GM23338 (cell line): ENCODE results near the gene MAP3K9. TPM values are rescaled to one million over a fixed set of nuclear protein-coding genes. Genes with fewer than 3 reads are reported as not detected.

Source experiments
- ATAC-seq: fragments of 200-7000 bp; cut with Tn5 transposase; 3 replicates; pipeline ENCODE4 v1.9.1; 2020
- DNase-seq: peaks from one replicate; pipeline ENCODE4 v3.0.0-alpha.2; 2015; ENCODE audit warnings: low spot score
- H2AFZ ChIP-seq: fragments of 200-600 bp; sonication (generic); 2 replicates; pipeline ENCODE4 v1.8.0; 2016; ENCODE audit warnings: antibody characterized with exemption, mild to moderate bottlenecking, moderate library complexity
- H3F3A ChIP-seq: fragments of 200-600 bp; sonication (generic); replicated peaks from 2 replicates; pipeline ENCODE4 v1.8.0; 2017; ENCODE audit warnings: antibody characterized with exemption, mixed run types, low read depth
- H3K27ac ChIP-seq: fragments of 200-600 bp; sonication (generic); 2 replicates; pipeline ENCODE4 v1.6.1; 2016; ENCODE audit warnings: low read depth
- H3K27me3 ChIP-seq: fragments of 200-600 bp; sonication (generic); 2 replicates; pipeline ENCODE4 v1.8.0; 2016; ENCODE audit warnings: mild to moderate bottlenecking, mixed run types, moderate library complexity; ENCODE audit not compliant: insufficient read depth
- H3K36me3 ChIP-seq: fragments of 200-600 bp; sonication (generic); 2 replicates; pipeline ENCODE4 v1.8.0; 2016; ENCODE audit warnings: mild to moderate bottlenecking; ENCODE audit not compliant: insufficient read depth
- H3K4me1 ChIP-seq: fragments of 200-600 bp; sonication (generic); 2 replicates; pipeline ENCODE4 v1.8.0; 2016; ENCODE audit warnings: mild to moderate bottlenecking, moderate library complexity; ENCODE audit not compliant: insufficient read depth
- H3K4me2 ChIP-seq: fragments of 200-600 bp; sonication (generic); 2 replicates; pipeline ENCODE4 v1.7.1; 2017; ENCODE audit warnings: mixed run types
- H3K4me3 ChIP-seq: fragments of 200-600 bp; sonication (generic); 2 replicates; pipeline ENCODE4 v1.6.1; 2016; ENCODE audit warnings: mixed run types
- H3K79me2 ChIP-seq: fragments of 200-600 bp; sonication (generic); replicated peaks from 2 replicates; pipeline ENCODE4 v1.8.0; 2017; ENCODE audit warnings: mild to moderate bottlenecking; ENCODE audit not compliant: insufficient read depth
- H3K9me2 ChIP-seq: fragments of 200-600 bp; sonication (generic); 2 replicates; pipeline ENCODE4 v1.8.0; 2017; ENCODE audit not compliant: insufficient read depth
- H4K20me1 ChIP-seq: fragments of 200-600 bp; sonication (generic); replicated peaks from 2 replicates; pipeline ENCODE4 v1.8.0; 2017; ENCODE audit warnings: mild to moderate bottlenecking; ENCODE audit not compliant: insufficient read depth
- H3K27ac Mint-ChIP-seq: 2 replicates; pipeline ENCODE4 v1.8.0; 2020; ENCODE audit warnings: inconsistent platforms, mild to moderate bottlenecking, moderate library complexity, mixed read lengths
- H3K27me3 Mint-ChIP-seq: 3 replicates; pipeline ENCODE4 v1.8.0; 2022; ENCODE audit warnings: low read depth, mild to moderate bottlenecking, moderate library complexity, mixed read lengths, inconsistent platforms; ENCODE audit not compliant: insufficient read depth, poor library complexity
- H3K36me3 Mint-ChIP-seq: 3 replicates; pipeline ENCODE4 v1.8.0; 2021; ENCODE audit warnings: low read depth, mild to moderate bottlenecking, inconsistent platforms, moderate library complexity, mixed read lengths
- H3K4me1 Mint-ChIP-seq: 3 replicates; pipeline ENCODE4 v1.8.0; 2020; ENCODE audit warnings: mild to moderate bottlenecking, inconsistent platforms, mixed read lengths
- H3K4me3 Mint-ChIP-seq: 3 replicates; pipeline ENCODE4 v1.8.0; 2021; ENCODE audit warnings: moderate library complexity, mild to moderate bottlenecking, inconsistent platforms, mixed read lengths
- H3K9me3 Mint-ChIP-seq: 3 replicates; pipeline ENCODE4 v1.8.0; 2020; ENCODE audit warnings: moderate library complexity, mild to moderate bottlenecking, inconsistent platforms, mixed read lengths
- EZH2 ChIP-seq: fragments of 200-600 bp; sonication (generic); IDR thresholded peaks from one replicate; pipeline ENCODE4 v1.8.0; 2017; ENCODE audit warnings: antibody characterized with exemption, mild to moderate bottlenecking, low read depth; ENCODE audit not compliant: unreplicated experiment
- JUNB ChIP-seq: IDR thresholded peaks from one replicate; pipeline ENCODE4 v1.6.1; 2016; ENCODE audit warnings: antibody characterized with exemption; ENCODE audit not compliant: unreplicated experiment
- POLR2AphosphoS5 ChIP-seq: IDR thresholded peaks from 2 replicates; pipeline ENCODE4 v1.6.1; 2016; ENCODE audit warnings: antibody characterized with exemption, low read depth
- STAT1 ChIP-seq: IDR thresholded peaks from one replicate; pipeline ENCODE4 v1.6.1; 2016; ENCODE audit warnings: antibody characterized with exemption; ENCODE audit not compliant: unreplicated experiment
- ZNF114 ChIP-seq: fragments of 250-450 bp; sonication (Bioruptor Pico); IDR thresholded peaks from 2 replicates; pipeline ENCODE4 v1.5.0; 2020; ENCODE audit warnings: mild to moderate bottlenecking, moderate library complexity
- ZNF331 ChIP-seq: fragments of 250-450 bp; sonication (Bioruptor Pico); IDR thresholded peaks from 2 replicates; pipeline ENCODE4 v1.5.0; 2020; ENCODE audit warnings: low read depth, mild to moderate bottlenecking, moderate library complexity
- polyA plus RNA-seq: library from polyadenylated mRNA; unstranded; fragments of >200 nt; fragmentation: Nextera tagmentation; extraction: Ambion mirVana; gene quantifications from 2 replicates; pipeline ENCODE4 v1.2.1, GENCODE V29; 2016
- total RNA-seq: library from RNA; depleted of rRNA; stranded (reverse); fragments of >200 nt; shearing (Covaris generic); gene quantifications from 2 replicates; pipeline ENCODE4 v1.2.3, GENCODE V29; 2014
- TF ChIP-seq, protein P1 (sequence below), 2 experiments: fragments of 200-600 bp in 1 of 2; sonication (generic) in 1 of 2; conservative IDR thresholded peaks; 2 replicates each; pipeline versions ENCODE4 v1.5.1 to v1.6.1; 2016 to 2017; ENCODE audit warnings: antibody characterized with exemption in 2 of 2, low read depth in 2 of 2, mild to moderate bottlenecking in 2 of 2, moderate library complexity in 1 of 2
- TF ChIP-seq, protein P2 (sequence below): fragments of 250-450 bp; sonication (Bioruptor Pico); IDR thresholded peaks from 2 replicates; pipeline ENCODE4 v1.5.0; 2020; ENCODE audit warnings: mild to moderate bottlenecking, moderate library complexity
- TF ChIP-seq, protein P3 (sequence below): IDR thresholded peaks from 2 replicates; pipeline ENCODE4 v1.6.1; 2016; ENCODE audit warnings: antibody characterized with exemption
- TF ChIP-seq, protein P4 (sequence below): IDR thresholded peaks from one replicate; pipeline ENCODE4 v1.6.1; 2018; ENCODE audit warnings: antibody characterized with exemption; ENCODE audit not compliant: unreplicated experiment

The MAP3K9 gene
- total and polyA plus RNA-seq, 2 experiments from 2014 or later, result 5.3 to 30.8 TPM

DNA sequence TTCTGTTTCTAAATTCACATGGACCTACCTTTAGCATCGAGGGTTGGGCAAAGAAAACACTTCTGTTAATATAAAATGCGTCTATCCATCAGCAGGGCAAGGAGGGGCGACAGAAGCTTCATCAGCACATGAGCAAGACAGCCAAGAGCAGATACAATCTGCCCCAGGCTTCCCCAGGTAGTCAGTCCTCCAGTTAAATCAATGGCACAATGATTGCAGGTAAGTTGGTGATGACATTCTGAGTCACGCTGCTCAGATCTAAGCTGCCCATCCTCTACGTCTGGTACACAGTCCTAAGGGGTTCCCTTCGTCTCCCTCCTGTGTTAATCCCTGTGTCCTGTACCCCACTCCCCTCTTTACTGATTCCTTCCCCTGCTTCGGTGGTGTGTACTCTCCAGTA is 38.8 kb downstream of the MAP3K9 start (continued):
- TF ChIP-seq, protein P1, sequence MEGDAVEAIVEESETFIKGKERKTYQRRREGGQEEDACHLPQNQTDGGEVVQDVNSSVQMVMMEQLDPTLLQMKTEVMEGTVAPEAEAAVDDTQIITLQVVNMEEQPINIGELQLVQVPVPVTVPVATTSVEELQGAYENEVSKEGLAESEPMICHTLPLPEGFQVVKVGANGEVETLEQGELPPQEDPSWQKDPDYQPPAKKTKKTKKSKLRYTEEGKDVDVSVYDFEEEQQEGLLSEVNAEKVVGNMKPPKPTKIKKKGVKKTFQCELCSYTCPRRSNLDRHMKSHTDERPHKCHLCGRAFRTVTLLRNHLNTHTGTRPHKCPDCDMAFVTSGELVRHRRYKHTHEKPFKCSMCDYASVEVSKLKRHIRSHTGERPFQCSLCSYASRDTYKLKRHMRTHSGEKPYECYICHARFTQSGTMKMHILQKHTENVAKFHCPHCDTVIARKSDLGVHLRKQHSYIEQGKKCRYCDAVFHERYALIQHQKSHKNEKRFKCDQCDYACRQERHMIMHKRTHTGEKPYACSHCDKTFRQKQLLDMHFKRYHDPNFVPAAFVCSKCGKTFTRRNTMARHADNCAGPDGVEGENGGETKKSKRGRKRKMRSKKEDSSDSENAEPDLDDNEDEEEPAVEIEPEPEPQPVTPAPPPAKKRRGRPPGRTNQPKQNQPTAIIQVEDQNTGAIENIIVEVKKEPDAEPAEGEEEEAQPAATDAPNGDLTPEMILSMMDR (conservative IDR thresholded peaks at IDR 0.05; ENCODE audit: low read depth in 2 of 2), result no peak
- TF ChIP-seq EZH2 (no peak), JUNB (no peak)

DNA sequence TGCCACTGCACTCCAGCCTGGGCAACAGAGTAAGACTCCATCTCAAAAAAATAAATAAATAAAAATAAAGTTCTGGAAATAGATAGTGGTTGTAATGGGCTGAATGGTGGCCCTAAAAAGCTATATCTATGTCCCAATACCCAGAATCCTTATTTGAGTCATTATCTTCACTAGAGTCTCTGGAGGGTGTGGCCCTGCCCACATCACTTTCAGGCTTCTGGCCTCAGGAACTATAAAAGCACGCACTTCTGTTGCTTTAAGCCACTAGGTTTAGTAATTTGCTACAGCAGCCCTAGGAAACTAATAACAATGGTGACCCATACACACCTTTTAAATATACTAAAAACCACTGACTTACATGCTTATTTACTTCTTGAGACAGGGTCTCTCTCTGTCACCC is 49.9 kb downstream of the MAP3K9 start:
- no peak overlapping the region for H3K4me3 ChIP-seq
- H3K4me3 Mint-ChIP-seq, result no peak overlapping the region
- no peaks in the 10 kb centered on the region for H3F3A ChIP-seq
- H3K27ac ChIP-seq, result no peak overlapping the region
- H3K27me3 ChIP-seq, result no peaks in the 10 kb centered on the region
- H3K9me2 ChIP-seq, result no peaks in the 10 kb centered on the region
- H3K27ac Mint-ChIP-seq, result no peak overlapping the region
- H4K20me1 ChIP-seq, result no peaks in the 10 kb centered on the region
- H2AFZ ChIP-seq, result no peak overlapping the region
- DNase-seq, result no peak
- H3K4me2 ChIP-seq, result no peak overlapping the region
- no peaks in the 10 kb centered on the region for H3K4me1 ChIP-seq
- H3K4me1 Mint-ChIP-seq, result no peaks in the 10 kb centered on the region; the same call in 2 of the 3 replicates
- peaks cover 6% of the 10 kb centered on the region; the same call in 1 of the 2 replicates for H3K36me3 ChIP-seq
- H3K27me3 Mint-ChIP-seq, result peaks cover 4% of the 10 kb centered on the region
- H3K36me3 Mint-ChIP-seq, result peaks cover 36% of the 10 kb centered on the region
- H3K79me2 ChIP-seq, result no peaks in the 10 kb centered on the region
- no peaks in the 10 kb centered on the region for H3K9me3 Mint-ChIP-seq
- ATAC-seq, result no peak
- TF ChIP-seq POLR2AphosphoS5 (no peak), EZH2 (no peak), STAT1 (no peak), ZNF331 (CRISPR knock-in tag) (no peak), ZNF114 (CRISPR knock-in tag) (no peak), JUNB (no peak)
- TF ChIP-seq, protein P2, sequence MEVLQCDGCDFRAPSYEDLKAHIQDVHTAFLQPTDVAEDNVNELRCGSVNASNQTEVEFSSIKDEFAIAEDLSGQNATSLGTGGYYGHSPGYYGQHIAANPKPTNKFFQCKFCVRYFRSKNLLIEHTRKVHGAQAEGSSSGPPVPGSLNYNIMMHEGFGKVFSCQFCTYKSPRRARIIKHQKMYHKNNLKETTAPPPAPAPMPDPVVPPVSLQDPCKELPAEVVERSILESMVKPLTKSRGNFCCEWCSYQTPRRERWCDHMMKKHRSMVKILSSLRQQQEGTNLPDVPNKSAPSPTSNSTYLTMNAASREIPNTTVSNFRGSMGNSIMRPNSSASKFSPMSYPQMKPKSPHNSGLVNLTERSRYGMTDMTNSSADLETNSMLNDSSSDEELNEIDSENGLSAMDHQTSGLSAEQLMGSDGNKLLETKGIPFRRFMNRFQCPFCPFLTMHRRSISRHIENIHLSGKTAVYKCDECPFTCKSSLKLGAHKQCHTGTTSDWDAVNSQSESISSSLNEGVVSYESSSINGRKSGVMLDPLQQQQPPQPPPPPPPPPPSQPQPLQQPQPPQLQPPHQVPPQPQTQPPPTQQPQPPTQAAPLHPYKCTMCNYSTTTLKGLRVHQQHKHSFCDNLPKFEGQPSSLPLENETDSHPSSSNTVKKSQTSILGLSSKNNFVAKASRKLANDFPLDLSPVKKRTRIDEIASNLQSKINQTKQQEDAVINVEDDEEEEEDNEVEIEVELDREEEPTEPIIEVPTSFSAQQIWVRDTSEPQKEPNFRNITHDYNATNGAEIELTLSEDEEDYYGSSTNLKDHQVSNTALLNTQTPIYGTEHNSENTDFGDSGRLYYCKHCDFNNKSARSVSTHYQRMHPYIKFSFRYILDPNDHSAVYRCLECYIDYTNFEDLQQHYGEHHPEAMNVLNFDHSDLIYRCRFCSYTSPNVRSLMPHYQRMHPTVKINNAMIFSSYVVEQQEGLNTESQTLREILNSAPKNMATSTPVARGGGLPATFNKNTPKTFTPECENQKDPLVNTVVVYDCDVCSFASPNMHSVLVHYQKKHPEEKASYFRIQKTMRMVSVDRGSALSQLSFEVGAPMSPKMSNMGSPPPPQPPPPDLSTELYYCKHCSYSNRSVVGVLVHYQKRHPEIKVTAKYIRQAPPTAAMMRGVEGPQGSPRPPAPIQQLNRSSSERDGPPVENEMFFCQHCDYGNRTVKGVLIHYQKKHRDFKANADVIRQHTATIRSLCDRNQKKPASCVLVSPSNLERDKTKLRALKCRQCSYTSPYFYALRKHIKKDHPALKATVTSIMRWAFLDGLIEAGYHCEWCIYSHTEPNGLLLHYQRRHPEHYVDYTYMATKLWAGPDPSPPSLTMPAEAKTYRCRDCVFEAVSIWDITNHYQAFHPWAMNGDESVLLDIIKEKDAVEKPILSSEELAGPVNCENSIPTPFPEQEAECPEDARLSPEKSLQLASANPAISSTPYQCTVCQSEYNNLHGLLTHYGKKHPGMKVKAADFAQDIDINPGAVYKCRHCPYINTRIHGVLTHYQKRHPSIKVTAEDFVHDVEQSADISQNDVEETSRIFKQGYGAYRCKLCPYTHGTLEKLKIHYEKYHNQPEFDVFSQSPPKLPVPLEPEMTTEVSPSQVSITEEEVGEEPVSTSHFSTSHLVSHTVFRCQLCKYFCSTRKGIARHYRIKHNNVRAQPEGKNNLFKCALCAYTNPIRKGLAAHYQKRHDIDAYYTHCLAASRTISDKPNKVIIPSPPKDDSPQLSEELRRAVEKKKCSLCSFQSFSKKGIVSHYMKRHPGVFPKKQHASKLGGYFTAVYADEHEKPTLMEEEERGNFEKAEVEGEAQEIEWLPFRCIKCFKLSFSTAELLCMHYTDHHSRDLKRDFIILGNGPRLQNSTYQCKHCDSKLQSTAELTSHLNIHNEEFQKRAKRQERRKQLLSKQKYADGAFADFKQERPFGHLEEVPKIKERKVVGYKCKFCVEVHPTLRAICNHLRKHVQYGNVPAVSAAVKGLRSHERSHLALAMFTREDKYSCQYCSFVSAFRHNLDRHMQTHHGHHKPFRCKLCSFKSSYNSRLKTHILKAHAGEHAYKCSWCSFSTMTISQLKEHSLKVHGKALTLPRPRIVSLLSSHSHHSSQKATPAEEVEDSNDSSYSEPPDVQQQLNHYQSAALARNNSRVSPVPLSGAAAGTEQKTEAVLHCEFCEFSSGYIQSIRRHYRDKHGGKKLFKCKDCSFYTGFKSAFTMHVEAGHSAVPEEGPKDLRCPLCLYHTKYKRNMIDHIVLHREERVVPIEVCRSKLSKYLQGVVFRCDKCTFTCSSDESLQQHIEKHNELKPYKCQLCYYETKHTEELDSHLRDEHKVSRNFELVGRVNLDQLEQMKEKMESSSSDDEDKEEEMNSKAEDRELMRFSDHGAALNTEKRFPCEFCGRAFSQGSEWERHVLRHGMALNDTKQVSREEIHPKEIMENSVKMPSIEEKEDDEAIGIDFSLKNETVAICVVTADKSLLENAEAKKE (CRISPR knock-in tag), result no peak
- TF ChIP-seq, protein P1 (conservative IDR thresholded peaks at IDR 0.05; ENCODE audit: low read depth in 2 of 2), result no peak
- TF ChIP-seq, protein P3, sequence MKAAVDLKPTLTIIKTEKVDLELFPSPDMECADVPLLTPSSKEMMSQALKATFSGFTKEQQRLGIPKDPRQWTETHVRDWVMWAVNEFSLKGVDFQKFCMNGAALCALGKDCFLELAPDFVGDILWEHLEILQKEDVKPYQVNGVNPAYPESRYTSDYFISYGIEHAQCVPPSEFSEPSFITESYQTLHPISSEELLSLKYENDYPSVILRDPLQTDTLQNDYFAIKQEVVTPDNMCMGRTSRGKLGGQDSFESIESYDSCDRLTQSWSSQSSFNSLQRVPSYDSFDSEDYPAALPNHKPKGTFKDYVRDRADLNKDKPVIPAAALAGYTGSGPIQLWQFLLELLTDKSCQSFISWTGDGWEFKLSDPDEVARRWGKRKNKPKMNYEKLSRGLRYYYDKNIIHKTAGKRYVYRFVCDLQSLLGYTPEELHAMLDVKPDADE, result no peak
- TF ChIP-seq, protein P4, sequence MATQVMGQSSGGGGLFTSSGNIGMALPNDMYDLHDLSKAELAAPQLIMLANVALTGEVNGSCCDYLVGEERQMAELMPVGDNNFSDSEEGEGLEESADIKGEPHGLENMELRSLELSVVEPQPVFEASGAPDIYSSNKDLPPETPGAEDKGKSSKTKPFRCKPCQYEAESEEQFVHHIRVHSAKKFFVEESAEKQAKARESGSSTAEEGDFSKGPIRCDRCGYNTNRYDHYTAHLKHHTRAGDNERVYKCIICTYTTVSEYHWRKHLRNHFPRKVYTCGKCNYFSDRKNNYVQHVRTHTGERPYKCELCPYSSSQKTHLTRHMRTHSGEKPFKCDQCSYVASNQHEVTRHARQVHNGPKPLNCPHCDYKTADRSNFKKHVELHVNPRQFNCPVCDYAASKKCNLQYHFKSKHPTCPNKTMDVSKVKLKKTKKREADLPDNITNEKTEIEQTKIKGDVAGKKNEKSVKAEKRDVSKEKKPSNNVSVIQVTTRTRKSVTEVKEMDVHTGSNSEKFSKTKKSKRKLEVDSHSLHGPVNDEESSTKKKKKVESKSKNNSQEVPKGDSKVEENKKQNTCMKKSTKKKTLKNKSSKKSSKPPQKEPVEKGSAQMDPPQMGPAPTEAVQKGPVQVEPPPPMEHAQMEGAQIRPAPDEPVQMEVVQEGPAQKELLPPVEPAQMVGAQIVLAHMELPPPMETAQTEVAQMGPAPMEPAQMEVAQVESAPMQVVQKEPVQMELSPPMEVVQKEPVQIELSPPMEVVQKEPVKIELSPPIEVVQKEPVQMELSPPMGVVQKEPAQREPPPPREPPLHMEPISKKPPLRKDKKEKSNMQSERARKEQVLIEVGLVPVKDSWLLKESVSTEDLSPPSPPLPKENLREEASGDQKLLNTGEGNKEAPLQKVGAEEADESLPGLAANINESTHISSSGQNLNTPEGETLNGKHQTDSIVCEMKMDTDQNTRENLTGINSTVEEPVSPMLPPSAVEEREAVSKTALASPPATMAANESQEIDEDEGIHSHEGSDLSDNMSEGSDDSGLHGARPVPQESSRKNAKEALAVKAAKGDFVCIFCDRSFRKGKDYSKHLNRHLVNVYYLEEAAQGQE, result no peak
